ENCODE measurements around the gene ASCL3. TPM values are rescaled to one million over a fixed set of nuclear protein-coding genes. Genes with fewer than 3 reads are reported as not detected.
"Not testable (repeated sequence)": the region's sequence is repeated elsewhere in the genome, so short reads cannot be mapped to it uniquely, and the experiment has no call there.

Gene ASCL3
- total RNA-seq, 2 donors from 2014 or later, result not detected

DNA sequence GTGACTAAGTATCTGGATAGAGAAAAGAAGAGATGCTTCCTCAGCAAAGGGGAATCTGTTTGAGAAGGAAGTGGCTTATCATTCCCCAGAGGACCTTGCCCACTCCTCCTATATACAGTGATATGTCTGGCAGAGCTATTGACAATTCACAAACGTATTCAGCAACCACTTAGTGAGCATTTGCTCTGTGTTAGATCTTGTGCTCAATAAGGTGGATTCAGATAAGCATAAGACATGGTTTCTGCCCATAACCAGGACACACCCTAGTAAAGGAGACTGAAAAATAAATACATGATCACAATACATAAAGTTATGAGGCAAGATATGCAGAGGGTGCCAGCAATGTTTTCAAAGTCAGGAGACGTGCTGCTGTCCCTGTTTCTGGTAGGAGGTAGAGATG is 20.0 kb upstream of the ASCL3 start:
- no peaks in the 10 kb centered on the region for H3K9me3 Mint-ChIP-seq
- ATAC-seq (no peak), DNase-seq (ENCODE audit: low spot score in 2 of 2) (no peak)
- H3K36me3 Mint-ChIP-seq, result peaks cover 7 to 8% of the 10 kb centered on the region in 2 donors
- H3K27ac Mint-ChIP-seq, result peak overlapping the region; percentile 58 to 86

DNA sequence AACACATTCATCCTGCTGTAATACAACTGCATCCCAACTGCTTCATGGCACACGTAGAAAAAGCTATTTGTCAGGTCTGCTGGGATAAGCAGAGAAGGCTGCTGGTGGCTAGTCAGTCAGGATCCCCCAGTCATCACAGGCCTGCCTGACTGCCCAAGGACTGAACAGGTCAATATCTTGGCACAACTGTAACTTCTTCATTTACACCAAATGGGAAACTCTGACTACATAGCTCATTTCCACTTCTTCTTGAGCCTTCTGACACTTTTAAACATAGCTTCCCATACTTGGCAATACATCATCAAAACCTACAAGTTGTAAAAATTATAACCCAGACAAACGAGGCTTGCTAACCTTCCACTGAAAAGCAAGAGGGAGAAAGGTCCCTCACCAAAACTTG is 18.6 kb upstream of the ASCL3 start:
- ATAC-seq (no peak), DNase-seq (ENCODE audit: low spot score in 2 of 2) (no peak)
- Mint-ChIP-seq H3K9me3 (no peaks in the 10 kb centered on the region), H3K36me3 (peaks cover 7 to 8% of the 10 kb centered on the region in 2 donors), H3K27ac (peak overlapping the region in 1 of 2 donors; percentile 14)

DNA sequence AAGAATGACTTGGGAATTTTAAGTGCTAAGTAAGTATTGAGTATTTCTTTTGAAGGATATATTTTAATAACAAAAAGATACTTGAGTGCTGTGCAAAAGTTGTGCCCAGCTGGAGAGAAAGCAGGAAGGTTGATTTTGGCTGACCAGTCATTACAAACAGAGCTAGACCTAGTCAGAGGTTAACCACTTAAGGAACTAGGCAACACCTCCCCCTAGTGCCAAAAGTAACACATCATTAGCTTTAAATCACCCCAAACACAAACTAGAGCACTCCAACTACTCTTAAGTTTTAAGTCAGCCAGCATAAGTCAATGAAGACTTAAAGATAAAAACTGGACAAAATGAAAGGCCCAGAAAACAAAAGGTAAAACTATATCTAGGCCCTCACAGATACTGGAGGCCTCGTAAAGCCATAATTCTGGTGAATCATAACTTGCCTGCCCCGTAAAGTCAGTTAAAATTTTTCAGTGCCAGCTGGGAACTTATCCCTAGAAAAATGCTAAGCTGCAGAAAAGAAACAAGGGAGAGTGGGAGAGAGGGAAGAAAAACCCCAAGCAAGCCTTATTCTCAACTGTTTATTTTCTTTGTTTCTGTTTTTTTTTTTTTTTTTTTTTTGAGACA is 16.8 kb upstream of the ASCL3 start:
- no peak overlapping the region for H3K27ac Mint-ChIP-seq
- peak in 1 of 2 donors; percentile 23 for DNase-seq (ENCODE audit: low spot score in 2 of 2)

DNA sequence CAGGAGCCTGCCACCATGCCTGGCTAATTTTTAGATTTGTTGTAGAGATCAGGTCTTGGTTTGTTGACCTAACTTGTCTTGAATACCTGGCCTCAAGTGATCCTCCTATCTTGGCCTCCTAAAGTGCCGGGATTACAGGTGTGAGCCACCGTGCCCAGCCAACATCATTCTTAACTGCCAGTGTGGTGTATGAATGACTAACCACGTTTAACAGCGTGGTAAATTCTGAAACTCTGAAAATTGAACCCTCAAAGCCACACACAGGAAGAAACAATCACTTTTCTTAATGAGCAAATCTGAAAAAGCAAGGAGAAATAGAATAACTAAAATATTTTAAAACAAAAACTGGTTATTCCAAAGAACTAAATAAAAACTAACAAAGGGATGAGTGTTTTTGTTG is 14.0 kb upstream of the ASCL3 start:
- Mint-ChIP-seq H3K9me3 (no peaks in the 10 kb centered on the region), H3K36me3 (no peaks in the 10 kb centered on the region), H3K27ac (peak overlapping the region in 1 of 2 donors; percentile 52)
- DNase-seq (ENCODE audit: low spot score in 2 of 2) (no peak), ATAC-seq (peak; percentile 64 to 70)

More for the DNA sequence above, 16.8 kb upstream of the ASCL3 start:
- Mint-ChIP-seq H3K9me3 (no peaks in the 10 kb centered on the region), H3K36me3 (peaks cover 7 to 8% of the 10 kb centered on the region in 2 donors)
- peak; percentile 17 to 41 for ATAC-seq

DNA sequence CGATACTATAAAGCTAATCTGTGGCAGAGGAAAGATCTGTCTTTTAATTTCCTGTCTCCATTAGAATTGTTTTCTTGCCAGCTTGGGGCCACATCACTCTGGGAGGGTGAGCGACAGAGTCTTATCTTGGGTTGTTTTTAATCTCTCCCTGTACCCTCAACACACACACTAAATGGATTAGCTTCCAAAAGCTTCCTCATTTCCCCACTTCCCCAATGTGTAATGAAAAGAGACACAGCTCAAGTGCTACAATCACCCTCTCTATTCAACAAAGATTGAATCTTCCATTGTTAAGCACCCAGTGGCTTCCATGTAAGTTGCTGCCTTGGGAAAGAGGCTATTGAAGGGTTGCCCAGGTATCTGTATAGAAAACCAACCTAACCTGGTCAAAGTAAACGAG is 6.1 kb upstream of the ASCL3 start:
- no peak for ATAC-seq
- Mint-ChIP-seq H3K27ac (no peak overlapping the region), H3K36me3 (peaks cover 5 to 8% of the 10 kb centered on the region in 2 donors), H3K9me3 (no peaks in the 10 kb centered on the region)
- DNase-seq (ENCODE audit: low spot score in 2 of 2), result no peak

DNA sequence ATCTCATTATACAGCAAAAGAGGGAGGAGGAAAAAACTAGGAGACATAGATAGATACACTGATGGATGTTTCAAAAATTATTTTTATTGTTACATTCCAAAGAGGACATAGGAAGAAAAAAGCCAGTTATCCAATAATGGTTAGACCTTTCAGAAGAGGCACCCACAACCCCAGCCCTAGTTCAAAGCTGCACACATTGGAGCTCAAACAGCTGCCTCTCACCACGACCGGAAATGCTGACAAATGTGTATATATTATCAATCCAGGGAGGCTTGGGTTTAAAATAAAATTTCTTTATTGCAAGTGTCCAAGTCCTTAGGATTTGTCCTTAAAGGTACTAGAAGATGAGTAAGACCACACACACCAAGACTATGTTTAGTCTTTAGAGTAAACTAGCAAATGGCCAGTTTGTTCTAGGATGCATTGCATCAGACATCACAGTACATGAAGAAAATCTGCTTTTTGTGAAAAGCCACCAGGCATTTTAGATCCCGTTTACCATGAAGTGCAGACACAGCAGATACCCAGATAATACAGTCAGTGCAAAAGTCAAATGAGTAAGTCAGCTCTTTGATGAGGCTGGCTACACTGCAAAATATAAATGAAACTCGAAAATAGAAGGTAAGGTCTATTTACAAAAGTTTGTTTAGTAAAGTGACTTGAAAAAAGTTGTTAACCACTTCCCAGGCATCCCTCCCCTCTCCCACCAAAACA is 4.6 kb upstream of the ASCL3 start:
- DNase-seq (ENCODE audit: low spot score in 2 of 2), result no peak
- no peaks in the 10 kb centered on the region for H3K9me3 Mint-ChIP-seq
- ATAC-seq, result no peak
- no peak overlapping the region for H3K27ac Mint-ChIP-seq
- peaks cover 5 to 8% of the 10 kb centered on the region in 2 donors for H3K36me3 Mint-ChIP-seq

DNA sequence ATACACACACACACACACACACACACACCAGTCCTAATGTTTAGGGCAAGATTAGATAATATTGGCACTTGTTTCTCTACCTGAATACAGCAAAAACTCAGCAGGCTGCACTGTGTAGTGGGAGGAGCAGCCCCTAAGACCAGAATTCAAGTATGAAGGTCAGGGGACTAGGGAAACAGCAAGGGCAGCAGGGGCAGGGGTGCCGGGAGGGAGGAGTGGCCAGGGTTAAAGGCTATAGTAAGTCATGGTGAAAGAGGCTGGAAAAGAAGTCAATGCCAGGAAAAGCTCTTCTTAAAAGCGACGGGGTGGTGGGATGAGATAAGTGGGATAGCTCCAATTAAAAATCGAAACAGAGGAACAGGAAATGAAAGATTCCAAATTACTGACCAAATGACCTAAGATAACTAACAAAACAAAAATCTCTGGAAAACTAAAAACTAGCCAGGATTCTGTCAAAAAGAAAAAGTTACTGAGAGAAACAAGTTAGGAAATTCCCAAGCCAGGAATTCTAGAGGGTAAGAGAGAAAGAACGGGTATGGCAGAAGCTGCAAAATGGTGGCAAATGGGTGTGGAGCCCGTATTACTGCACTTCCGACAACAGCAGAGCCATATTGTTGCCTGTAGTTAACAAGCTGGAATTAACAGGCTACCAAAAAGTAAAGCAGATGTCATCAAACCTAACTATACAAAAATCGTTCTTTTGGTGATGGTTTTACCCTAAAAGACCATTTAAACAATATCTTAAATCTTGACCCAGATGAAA is 1.3 kb downstream of the ASCL3 start:
- no peaks in the 10 kb centered on the region for H3K36me3 Mint-ChIP-seq
- H3K27ac Mint-ChIP-seq, result no peak overlapping the region
- no peaks in the 10 kb centered on the region for H3K9me3 Mint-ChIP-seq
- DNase-seq (ENCODE audit: low spot score in 2 of 2) (no peak), ATAC-seq (no peak)

DNA sequence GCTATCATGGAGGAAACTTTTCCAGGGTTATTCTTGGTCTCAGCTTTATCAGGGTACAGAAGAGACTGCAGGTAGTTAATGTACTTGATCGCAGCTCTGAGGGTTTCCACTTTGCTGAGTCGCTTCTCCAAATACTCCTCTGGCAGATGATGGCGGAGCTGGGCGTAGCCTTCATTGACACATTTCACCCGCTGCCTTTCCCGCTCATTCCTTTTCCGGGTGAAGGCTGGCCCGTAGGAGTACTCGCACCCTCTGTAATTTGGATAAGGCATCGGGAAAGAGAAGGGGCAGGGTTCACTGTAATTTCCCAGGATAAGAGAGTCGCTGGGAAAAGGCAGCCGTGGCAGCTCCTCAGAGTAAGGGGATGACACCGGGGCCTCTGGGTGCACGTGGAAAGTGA is 5.2 kb downstream of the ASCL3 start:
- no peaks in the 10 kb centered on the region for H3K9me3 Mint-ChIP-seq
- no peak for ATAC-seq
- H3K27ac Mint-ChIP-seq, result no peak overlapping the region
- DNase-seq (ENCODE audit: low spot score in 2 of 2), result no peak
- H3K36me3 Mint-ChIP-seq, result no peaks in the 10 kb centered on the region

DNA sequence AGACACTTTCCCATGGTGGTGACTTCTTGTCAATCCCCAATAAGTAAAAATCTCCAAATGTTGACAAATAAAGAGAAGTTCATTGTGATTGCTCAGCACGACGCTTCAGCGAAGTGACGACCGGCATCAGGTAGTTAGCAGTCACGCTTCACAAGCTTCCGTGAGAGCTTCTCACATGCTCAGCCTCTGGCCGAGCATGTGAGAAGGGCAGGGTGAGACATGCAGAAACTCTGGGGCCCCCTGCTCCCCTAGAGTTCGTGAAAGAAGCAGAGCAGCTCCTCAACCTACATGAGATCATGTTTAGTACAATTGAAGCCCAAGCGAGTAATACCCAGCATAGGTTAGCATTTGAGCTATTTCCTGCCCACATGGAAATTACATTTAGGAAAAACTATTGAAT is 5.7 kb downstream of the ASCL3 start:
- DNase-seq (ENCODE audit: low spot score in 2 of 2), result no peak
- Mint-ChIP-seq H3K36me3 (no peaks in the 10 kb centered on the region), H3K9me3 (no peaks in the 10 kb centered on the region), H3K27ac (peak overlapping the region in 1 of 2 donors; percentile 87)
- peak in 1 of 2 donors; percentile 79 for ATAC-seq

DNA sequence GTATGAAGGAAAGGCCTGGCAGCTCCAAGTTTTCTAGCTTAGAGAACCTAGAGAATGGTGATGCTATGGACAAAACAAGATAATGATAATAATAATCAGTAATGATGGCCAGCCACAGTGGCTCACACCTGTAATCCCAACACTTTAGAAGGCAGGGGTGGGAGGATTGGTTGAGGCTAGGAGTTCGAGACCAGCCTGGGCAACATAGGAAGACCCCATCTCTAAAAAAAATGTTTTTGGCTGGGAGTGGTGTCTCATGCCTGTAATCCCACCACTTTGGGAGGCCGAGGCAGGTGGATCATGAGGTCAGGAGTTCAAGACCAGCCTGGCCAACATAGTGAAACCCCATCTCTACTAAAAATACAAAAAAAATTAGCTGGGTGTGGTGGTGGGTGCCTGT is 7.0 kb downstream of the ASCL3 start:
- ATAC-seq; H3K36me3 Mint-ChIP-seq; H3K27ac Mint-ChIP-seq; DNase-seq (ENCODE audit: low spot score in 2 of 2); H3K9me3 Mint-ChIP-seq: not testable (repeated sequence)

DNA sequence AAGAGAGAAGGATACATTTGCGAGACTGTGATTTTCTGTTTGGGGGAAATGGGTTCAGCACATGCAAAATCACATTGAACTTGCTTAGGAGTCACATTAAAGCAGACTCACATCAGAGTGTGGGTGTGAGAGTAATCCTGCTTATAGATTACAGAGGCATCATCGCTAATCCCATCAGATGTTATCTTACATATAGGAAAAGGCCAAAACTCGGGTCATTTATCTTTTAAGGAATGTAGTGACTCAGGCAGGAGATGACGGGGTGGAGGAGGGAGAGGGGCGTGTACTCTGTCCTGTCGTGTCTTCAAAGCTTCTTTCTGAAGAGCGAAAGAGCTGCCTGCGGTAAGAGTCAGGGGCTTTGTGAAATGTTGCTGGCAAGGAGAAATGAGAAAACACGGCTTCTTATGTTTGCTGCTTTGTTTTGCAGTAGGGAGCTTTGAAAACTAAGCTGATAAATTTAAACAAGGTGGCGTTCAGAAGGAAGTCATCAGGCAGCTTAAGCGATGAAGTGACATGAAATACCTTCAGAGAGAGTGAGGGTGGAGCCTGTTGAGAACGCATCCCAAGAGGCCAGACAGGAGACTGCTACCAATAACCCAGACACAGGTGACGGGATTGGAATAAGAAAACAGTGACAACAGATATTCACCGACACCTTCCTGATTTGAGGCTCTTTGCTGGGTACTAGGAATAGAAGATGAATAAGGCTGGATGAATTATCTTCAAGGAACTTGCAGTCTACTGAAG is 7.9 kb downstream of the ASCL3 start:
- Mint-ChIP-seq H3K36me3 (no peaks in the 10 kb centered on the region), H3K9me3 (no peaks in the 10 kb centered on the region), H3K27ac (peak overlapping the region in 1 of 2 donors; percentile 69)
- ATAC-seq, result peak in 1 of 2 donors; percentile 28
- no peak for DNase-seq (ENCODE audit: low spot score in 2 of 2)

DNA sequence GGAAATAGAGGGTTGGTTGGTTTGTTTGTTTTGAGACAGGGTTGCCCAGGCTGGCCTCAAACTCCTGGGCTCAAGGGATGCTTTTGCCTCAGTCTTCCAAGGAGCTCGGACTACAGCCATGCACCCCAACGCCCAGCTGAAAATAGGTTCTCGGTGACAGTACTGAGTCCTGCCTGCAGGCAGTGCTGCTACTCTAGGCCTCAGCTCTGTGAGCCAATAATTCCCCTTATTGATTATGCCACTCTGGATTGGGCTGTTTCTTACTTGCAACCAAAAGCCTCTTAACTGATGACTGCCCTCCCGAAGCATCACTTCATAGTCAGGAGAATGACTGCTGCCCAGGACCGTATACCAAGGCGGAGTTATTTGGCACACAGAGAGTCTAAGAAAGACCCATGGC is 8.9 kb downstream of the ASCL3 start:
- no peak for DNase-seq (ENCODE audit: low spot score in 2 of 2)
- no peak for ATAC-seq
- H3K36me3 Mint-ChIP-seq, result no peaks in the 10 kb centered on the region
- H3K9me3 Mint-ChIP-seq, result no peaks in the 10 kb centered on the region
- H3K27ac Mint-ChIP-seq, result no peak overlapping the region

DNA sequence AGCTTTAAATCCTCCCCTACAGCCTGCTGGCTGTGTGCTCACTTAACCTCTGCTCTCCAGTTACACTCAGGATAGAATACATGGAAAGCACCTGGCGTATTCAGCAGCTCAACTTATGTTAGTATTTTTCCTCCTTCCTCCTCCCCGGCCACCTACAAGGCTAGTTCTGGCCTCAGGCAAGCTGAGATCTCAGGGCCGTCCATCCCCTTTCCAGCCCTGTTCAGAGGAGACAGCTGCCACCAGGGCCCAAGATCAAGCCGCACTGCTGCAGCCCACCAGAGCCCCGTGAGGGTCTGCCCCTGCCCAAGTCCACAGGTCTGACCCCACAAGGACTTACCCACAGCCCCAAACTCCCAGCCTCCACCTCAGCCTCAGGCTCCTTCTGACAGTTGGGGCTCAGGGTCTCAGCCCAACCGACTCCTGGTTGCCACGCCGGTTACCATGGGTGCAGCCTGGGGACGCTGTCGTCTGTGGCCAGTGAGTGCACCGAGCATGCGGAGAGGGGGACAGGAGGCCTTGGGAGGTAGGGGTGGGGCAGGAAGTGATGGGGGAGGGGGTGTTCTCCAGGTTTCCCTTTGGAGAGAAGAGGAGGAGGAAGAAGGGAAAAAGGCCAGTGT is 10.1 kb downstream of the ASCL3 start, which contains the start of gene C11orf16:
Gene C11orf16 (minus strand): TSS at position 384 of the 617 bp plus-strand sequence. CDS start 639 bp downstream, outside the sequence.
- no peaks in the 10 kb centered on the region for H3K9me3 Mint-ChIP-seq
- H3K27ac Mint-ChIP-seq, result no peak within 1 kb of the TSS
- H3K36me3 Mint-ChIP-seq, result no peaks in the 10 kb centered on the region
- ATAC-seq, result no peak
- no peak for DNase-seq (ENCODE audit: low spot score in 2 of 2)

DNA sequence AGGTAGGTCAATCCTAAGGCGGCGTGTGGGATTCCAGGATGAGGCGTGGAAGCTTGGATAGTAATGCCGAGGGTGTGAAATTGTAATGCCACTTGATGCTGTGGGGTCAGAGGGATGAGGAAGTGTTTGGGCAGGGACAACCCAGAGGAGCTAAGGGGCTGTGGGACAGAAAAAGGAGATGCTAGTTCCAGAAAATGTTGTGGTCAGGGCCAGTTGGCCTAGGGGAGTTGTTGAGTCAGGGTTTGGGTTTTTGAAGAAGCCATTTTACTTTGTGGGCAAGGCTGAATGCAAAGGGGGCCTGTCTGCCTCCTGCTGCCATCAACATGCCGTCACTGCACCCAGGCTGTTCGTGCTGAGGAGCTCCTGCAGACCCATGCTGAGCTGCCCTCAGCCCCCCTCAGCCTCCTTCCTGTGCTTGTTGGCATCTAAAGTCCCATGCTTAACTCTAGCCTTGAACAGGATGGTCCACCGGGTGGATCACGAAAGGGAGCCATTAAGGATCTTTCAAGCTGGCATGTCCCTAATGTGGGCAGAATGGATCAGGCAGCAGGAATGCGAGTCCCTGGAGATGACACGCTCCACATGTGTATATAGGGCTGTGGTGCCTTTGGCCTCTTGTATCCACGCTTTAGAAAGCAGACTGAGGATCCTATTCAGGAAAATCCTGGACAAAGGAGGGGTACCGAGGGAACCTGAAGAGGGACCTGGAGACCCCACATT is 12.2 kb downstream of the ASCL3 start:
- ATAC-seq (no peak), DNase-seq (ENCODE audit: low spot score in 2 of 2) (no peak)
- no peaks in the 10 kb centered on the region for H3K9me3 Mint-ChIP-seq
- H3K36me3 Mint-ChIP-seq, result no peaks in the 10 kb centered on the region
- H3K27ac Mint-ChIP-seq, result no peak overlapping the region

DNA sequence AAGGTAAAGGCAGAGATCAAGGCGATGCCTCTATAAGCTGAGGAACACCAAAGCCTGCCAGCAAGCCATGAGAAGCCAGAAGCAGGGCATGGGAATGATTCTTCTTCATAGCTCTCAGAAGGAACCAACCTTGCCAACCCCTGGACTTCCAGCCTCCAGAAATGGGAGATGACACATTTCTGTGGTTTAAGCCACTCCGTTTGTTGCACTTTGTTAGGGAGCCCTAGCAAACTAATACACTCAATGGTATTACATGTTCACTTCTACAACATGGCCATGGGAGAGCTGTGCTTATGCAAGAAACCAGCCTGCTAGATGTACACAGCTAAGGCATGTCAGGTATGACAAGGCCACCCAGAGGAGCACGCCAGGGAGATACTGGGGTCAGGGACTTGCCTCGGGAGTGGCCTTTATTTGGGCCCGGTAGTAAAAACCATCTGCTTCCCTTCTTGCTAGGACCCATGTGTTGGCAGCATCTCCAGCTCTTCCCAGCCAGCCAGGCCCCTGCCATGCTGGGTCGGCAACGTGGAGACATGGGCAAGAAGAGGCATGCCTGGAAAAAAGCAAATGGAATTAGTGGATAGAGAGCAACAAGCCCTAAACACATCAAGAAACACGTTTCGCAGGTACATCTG is 13.7 kb downstream of the ASCL3 start:
- peak overlapping the region; percentile 61 to 76 for H3K27ac Mint-ChIP-seq
- no peaks in the 10 kb centered on the region for H3K9me3 Mint-ChIP-seq
- ATAC-seq (no peak), DNase-seq (ENCODE audit: low spot score in 2 of 2) (no peak)
- no peaks in the 10 kb centered on the region for H3K36me3 Mint-ChIP-seq

Data from activated naive CD4-positive, alpha-beta T cell treated with anti-CD3 and anti-CD28 coated beads, Interleukin-2, amount 50 U/mL, for 72 hours (primary cell).